Measurements from ENCODE around the gene PRELP. TPM values are rescaled to one million over a fixed set of nuclear protein-coding genes. Genes with fewer than 3 reads are reported as not detected.

PRELP gene
- total and polyA plus RNA-seq, 2 of the 8 experiments (the other 6 are each of a cell fraction or from before 2014, with no cell fraction given) = 0.13 to 0.23 TPM

DNA sequence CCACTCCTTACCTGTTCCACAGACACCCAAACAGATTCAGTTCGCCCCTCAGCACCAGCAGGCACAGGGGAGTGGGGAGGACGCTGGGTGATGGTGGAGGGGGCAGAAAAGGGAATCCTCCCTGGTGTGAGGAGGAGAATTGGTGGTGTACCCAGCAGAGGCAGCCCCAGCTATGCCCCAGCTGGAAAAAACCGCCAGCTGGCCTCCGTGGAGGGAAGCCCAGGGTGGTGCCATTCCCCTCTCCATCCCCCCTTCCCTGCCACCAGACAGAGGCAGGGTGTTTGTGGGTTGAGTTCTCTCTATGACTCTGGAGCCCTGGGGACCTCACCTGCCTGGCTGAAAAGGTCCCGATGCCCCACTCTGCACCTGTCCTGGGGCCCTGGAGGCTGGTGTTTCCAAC lies 46.2 kb downstream of the PRELP start (continued):
- TF ChIP-seq, protein P1, sequence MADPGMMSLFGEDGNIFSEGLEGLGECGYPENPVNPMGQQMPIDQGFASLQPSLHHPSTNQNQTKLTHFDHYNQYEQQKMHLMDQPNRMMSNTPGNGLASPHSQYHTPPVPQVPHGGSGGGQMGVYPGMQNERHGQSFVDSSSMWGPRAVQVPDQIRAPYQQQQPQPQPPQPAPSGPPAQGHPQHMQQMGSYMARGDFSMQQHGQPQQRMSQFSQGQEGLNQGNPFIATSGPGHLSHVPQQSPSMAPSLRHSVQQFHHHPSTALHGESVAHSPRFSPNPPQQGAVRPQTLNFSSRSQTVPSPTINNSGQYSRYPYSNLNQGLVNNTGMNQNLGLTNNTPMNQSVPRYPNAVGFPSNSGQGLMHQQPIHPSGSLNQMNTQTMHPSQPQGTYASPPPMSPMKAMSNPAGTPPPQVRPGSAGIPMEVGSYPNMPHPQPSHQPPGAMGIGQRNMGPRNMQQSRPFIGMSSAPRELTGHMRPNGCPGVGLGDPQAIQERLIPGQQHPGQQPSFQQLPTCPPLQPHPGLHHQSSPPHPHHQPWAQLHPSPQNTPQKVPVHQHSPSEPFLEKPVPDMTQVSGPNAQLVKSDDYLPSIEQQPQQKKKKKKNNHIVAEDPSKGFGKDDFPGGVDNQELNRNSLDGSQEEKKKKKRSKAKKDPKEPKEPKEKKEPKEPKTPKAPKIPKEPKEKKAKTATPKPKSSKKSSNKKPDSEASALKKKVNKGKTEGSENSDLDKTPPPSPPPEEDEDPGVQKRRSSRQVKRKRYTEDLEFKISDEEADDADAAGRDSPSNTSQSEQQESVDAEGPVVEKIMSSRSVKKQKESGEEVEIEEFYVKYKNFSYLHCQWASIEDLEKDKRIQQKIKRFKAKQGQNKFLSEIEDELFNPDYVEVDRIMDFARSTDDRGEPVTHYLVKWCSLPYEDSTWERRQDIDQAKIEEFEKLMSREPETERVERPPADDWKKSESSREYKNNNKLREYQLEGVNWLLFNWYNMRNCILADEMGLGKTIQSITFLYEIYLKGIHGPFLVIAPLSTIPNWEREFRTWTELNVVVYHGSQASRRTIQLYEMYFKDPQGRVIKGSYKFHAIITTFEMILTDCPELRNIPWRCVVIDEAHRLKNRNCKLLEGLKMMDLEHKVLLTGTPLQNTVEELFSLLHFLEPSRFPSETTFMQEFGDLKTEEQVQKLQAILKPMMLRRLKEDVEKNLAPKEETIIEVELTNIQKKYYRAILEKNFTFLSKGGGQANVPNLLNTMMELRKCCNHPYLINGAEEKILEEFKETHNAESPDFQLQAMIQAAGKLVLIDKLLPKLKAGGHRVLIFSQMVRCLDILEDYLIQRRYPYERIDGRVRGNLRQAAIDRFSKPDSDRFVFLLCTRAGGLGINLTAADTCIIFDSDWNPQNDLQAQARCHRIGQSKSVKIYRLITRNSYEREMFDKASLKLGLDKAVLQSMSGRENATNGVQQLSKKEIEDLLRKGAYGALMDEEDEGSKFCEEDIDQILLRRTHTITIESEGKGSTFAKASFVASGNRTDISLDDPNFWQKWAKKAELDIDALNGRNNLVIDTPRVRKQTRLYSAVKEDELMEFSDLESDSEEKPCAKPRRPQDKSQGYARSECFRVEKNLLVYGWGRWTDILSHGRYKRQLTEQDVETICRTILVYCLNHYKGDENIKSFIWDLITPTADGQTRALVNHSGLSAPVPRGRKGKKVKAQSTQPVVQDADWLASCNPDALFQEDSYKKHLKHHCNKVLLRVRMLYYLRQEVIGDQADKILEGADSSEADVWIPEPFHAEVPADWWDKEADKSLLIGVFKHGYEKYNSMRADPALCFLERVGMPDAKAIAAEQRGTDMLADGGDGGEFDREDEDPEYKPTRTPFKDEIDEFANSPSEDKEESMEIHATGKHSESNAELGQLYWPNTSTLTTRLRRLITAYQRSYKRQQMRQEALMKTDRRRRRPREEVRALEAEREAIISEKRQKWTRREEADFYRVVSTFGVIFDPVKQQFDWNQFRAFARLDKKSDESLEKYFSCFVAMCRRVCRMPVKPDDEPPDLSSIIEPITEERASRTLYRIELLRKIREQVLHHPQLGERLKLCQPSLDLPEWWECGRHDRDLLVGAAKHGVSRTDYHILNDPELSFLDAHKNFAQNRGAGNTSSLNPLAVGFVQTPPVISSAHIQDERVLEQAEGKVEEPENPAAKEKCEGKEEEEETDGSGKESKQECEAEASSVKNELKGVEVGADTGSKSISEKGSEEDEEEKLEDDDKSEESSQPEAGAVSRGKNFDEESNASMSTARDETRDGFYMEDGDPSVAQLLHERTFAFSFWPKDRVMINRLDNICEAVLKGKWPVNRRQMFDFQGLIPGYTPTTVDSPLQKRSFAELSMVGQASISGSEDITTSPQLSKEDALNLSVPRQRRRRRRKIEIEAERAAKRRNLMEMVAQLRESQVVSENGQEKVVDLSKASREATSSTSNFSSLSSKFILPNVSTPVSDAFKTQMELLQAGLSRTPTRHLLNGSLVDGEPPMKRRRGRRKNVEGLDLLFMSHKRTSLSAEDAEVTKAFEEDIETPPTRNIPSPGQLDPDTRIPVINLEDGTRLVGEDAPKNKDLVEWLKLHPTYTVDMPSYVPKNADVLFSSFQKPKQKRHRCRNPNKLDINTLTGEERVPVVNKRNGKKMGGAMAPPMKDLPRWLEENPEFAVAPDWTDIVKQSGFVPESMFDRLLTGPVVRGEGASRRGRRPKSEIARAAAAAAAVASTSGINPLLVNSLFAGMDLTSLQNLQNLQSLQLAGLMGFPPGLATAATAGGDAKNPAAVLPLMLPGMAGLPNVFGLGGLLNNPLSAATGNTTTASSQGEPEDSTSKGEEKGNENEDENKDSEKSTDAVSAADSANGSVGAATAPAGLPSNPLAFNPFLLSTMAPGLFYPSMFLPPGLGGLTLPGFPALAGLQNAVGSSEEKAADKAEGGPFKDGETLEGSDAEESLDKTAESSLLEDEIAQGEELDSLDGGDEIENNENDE (IDR thresholded peaks at IDR 0.05; ENCODE audit: insufficient replicate concordance, low read length) = no peak
- TF ChIP-seq EGR1 (IDR thresholded peaks at IDR 0.05; ENCODE audit: borderline replicate concordance, low read depth, low read length) = no peak
- TF ChIP-seq SRF (IDR thresholded peaks at IDR 0.05; ENCODE audit: low read depth, low read length) = no peak
- no peak for TF ChIP-seq JUN (IDR thresholded peaks at IDR 0.05; ENCODE audit: low read depth, low read length)
- no peak for TF ChIP-seq BACH1 (IDR thresholded peaks at IDR 0.05; ENCODE audit: low read length)
- no peak for TF ChIP-seq RBBP5 (IDR thresholded peaks at IDR 0.05; ENCODE audit: borderline replicate concordance, low read depth, low read length)
- TF ChIP-seq TBP (IDR thresholded peaks at IDR 0.05; ENCODE audit: low read depth, low read length) = no peak
